Endothelial cell (in vitro differentiated cells): ENCODE data around the gene BCL11A. TPM values are rescaled to one million over a fixed set of nuclear protein-coding genes. Genes with fewer than 3 reads are reported as not detected.

Experiments
- DNase-seq: peaks from one replicate; pipeline ENCODE4 v3.0.0; 2021; ENCODE audit warnings: low spot score
- H3K27ac Mint-ChIP-seq: one replicate; pipeline ENCODE4 v1.8.0; 2021; ENCODE audit warnings: mixed read lengths, inconsistent platforms; ENCODE audit not compliant: unreplicated experiment
- H3K27me3 Mint-ChIP-seq: one replicate; pipeline ENCODE4 v1.8.0; 2021; ENCODE audit warnings: mild to moderate bottlenecking, moderate library complexity, mixed read lengths, inconsistent platforms; ENCODE audit not compliant: unreplicated experiment
- H3K36me3 Mint-ChIP-seq: one replicate; pipeline ENCODE4 v1.8.0; 2021; ENCODE audit warnings: mild to moderate bottlenecking, low read depth, mixed read lengths, inconsistent platforms; ENCODE audit not compliant: unreplicated experiment
- H3K4me1 Mint-ChIP-seq: one replicate; pipeline ENCODE4 v1.8.0; 2021; ENCODE audit warnings: mild to moderate bottlenecking, mixed read lengths, inconsistent platforms; ENCODE audit not compliant: unreplicated experiment
- H3K4me3 Mint-ChIP-seq: one replicate; pipeline ENCODE4 v1.8.0; 2021; ENCODE audit warnings: mild to moderate bottlenecking, mixed read lengths, inconsistent platforms; ENCODE audit not compliant: unreplicated experiment
- H3K9me3 Mint-ChIP-seq: one replicate; pipeline ENCODE4 v1.8.0; 2021; ENCODE audit warnings: mixed read lengths, inconsistent platforms; ENCODE audit not compliant: unreplicated experiment
- total RNA-seq: library from RNA; stranded (reverse); fragmentation: NEBNext Ultra II Directional; extraction: Animal tissue kit (Norgen Biotek cat#: 25700); gene quantifications from one replicate; pipeline ENCODE4 v1.2.1, GENCODE V29; 2021; ENCODE audit not compliant: unreplicated experiment
- TF ChIP-seq, protein P1 (sequence below): fragments of 200-600 bp; sonication (generic); IDR thresholded peaks from one replicate; pipeline ENCODE4 v1.5.0; 2021; ENCODE audit warnings: antibody characterized with exemption; ENCODE audit not compliant: unreplicated experiment

Gene BCL11A
- total RNA-seq, 1 donor from 2014 or later, result 9.6 TPM

DNA sequence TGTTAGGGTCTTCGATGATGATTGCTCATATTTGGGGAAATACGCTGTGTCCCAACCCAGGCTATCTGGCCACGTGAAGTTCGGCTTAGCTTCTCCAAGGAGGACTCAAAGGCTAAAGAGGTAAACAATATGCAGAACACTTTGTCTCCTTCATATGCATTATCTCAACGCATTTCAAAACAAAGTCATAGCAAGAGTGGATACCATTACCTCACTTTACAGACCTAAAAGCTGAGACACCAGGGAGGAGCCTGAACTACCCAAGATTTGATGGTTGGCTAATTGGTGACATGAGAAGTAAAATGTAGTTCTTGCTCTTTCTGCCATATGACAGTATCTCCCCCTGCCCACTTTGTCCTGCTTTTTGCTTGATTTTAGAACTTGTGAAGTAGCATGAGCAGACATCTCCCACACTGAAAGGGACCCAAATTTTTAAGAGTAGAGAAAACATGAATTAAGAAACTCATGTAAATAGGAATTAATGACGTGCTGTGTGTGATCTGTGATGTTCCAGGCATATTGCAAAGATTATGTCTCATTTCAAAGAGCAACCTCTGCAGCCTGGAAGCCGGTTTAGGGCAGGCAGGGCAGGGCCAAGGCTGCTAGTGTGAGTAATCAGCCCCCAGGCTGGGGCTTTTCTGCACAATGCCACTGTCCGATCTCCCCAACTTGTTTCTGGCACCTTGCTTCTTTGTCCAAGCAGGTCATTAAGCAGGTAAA is 144.5 kb downstream of the BCL11A start:
- Mint-ChIP-seq H3K27me3 (peaks cover 4% of the 10 kb centered on the region), H3K4me1 (no peaks in the 10 kb centered on the region), H3K36me3 (no peaks in the 10 kb centered on the region), H3K9me3 (no peaks in the 10 kb centered on the region), H3K4me3 (no peak overlapping the region), H3K27ac (no peak overlapping the region)
- no peak for DNase-seq
- TF ChIP-seq, protein P1, sequence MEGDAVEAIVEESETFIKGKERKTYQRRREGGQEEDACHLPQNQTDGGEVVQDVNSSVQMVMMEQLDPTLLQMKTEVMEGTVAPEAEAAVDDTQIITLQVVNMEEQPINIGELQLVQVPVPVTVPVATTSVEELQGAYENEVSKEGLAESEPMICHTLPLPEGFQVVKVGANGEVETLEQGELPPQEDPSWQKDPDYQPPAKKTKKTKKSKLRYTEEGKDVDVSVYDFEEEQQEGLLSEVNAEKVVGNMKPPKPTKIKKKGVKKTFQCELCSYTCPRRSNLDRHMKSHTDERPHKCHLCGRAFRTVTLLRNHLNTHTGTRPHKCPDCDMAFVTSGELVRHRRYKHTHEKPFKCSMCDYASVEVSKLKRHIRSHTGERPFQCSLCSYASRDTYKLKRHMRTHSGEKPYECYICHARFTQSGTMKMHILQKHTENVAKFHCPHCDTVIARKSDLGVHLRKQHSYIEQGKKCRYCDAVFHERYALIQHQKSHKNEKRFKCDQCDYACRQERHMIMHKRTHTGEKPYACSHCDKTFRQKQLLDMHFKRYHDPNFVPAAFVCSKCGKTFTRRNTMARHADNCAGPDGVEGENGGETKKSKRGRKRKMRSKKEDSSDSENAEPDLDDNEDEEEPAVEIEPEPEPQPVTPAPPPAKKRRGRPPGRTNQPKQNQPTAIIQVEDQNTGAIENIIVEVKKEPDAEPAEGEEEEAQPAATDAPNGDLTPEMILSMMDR, result no peak

DNA sequence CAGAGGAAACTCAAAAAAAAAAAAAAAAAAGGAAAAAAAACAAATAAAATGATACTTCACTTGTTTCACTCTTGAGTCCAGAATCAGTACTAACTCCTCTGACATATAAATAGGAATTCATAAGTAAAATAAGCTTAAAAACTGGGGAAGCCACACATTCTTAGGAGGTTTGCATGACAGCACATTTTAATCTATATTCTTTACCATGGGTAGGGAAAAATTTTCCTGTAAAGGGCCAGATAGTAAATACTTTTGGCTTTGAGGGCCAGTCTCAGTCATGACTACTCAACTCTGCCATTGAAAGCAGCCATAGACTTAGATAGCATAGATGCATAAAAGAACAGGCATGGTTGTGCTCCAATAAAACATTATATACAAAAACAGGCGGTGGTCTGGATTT is 145.2 kb downstream of the BCL11A start:
- no peak overlapping the region for H3K4me3 Mint-ChIP-seq
- no peaks in the 10 kb centered on the region for H3K9me3 Mint-ChIP-seq
- TF ChIP-seq, protein P1, result no peak
- DNase-seq, result no peak
- no peak overlapping the region for H3K27ac Mint-ChIP-seq
- H3K36me3 Mint-ChIP-seq, result no peaks in the 10 kb centered on the region
- no peaks in the 10 kb centered on the region for H3K4me1 Mint-ChIP-seq
- peaks cover 6% of the 10 kb centered on the region for H3K27me3 Mint-ChIP-seq

DNA sequence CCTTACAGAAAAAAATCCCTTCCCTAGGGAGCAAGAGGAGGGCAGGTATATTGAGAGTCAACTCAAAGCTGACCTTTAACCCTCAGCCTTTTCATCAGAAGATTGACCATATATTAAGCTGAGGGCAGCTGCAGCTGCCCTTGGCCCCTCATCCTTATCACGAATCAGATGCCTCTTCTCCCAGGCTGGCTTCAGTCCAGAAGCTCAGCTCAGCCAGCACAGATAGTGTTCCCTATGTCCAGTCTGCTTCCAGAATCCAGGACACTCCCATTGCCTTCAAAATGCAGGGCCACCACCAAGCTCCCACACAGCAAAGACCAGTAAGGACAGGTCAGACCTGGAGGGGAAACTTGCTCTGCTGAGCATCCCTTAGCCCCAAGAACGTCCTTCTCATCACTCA is 146.1 kb downstream of the BCL11A start:
- Mint-ChIP-seq H3K4me1 (no peaks in the 10 kb centered on the region), H3K9me3 (no peaks in the 10 kb centered on the region), H3K36me3 (no peaks in the 10 kb centered on the region), H3K27ac (no peak overlapping the region), H3K4me3 (no peak overlapping the region), H3K27me3 (peaks cover 6% of the 10 kb centered on the region)
- DNase-seq, result no peak
- TF ChIP-seq, protein P1, result no peak

DNA sequence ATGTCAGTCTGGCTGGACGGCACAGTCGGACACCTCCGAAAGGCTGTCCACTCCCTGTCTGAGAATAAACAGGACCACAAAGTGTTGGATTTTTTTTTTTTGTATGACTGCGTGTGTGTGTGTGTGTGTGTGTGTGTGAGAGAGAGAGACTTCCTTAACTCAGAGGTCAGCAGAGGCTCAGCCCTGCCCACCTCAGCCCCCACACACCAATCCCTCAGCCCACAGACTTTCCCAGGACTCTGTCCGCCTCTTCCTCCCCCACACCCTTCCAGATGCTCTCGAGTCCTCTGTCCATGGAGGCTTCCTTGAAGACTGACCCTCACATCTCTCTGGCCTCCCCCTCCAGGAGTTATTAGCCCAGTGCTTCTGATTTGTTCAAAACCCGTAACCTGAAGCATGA is 147.3 kb downstream of the BCL11A start:
- TF ChIP-seq, protein P1, result no peak
- peaks cover 1% of the 10 kb centered on the region for H3K4me1 Mint-ChIP-seq
- no peaks in the 10 kb centered on the region for H3K9me3 Mint-ChIP-seq
- no peaks in the 10 kb centered on the region for H3K36me3 Mint-ChIP-seq
- no peak for DNase-seq
- peaks cover 6% of the 10 kb centered on the region for H3K27me3 Mint-ChIP-seq
- no peak overlapping the region for H3K4me3 Mint-ChIP-seq
- H3K27ac Mint-ChIP-seq, result no peak overlapping the region

DNA sequence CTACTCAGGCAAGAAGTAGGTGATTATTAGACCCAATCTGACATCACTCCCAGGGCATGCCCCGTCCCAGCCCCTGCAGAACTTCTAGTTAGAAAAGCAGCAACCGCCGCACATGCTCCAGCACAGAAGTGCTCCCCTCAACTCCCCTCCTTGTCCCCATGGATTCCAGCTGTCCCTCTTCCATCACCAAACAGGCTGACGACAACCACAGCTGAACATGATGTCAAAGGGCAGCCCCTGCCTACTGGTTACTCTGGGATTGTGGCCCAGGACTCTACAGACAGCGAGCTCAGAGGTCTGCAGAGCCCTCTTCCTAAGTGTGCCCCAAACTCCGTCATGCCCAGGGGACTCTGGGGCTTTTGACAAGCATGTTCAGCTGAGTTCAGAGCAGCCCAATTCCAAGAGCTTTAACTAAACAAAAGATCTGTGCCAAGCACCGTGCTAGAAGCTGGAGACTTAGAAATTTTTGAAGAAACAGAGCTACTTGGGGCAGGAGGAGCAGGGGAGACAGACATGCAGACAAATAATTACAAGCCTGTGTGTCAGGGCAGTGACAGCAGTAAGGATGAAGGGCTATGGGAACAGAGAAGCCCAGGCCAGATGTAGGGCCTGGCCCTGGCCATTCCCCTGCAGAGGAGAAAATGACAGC is 148.1 kb downstream of the BCL11A start:
- no peak for DNase-seq
- H3K9me3 Mint-ChIP-seq, result no peaks in the 10 kb centered on the region
- no peaks in the 10 kb centered on the region for H3K36me3 Mint-ChIP-seq
- H3K4me1 Mint-ChIP-seq, result peaks cover 8% of the 10 kb centered on the region
- TF ChIP-seq, protein P1, result no peak
- peaks cover 4% of the 10 kb centered on the region for H3K27me3 Mint-ChIP-seq
- H3K4me3 Mint-ChIP-seq, result no peak overlapping the region
- H3K27ac Mint-ChIP-seq, result no peak overlapping the region
